Progenitor cell of endocrine pancreas (in vitro differentiated cells): Measurements from ENCODE around the gene ACSF2. TPM values are rescaled to one million over a fixed set of nuclear protein-coding genes. Genes with fewer than 3 reads are reported as not detected.
"Not testable (repeated sequence)": the region's sequence is repeated elsewhere in the genome, so short reads cannot be mapped to it uniquely, and the experiment has no call there.

ENCODE experiments used
- DNase-seq: peaks from one replicate; pipeline ENCODE4 v3.0.0; 2021; ENCODE audit warnings: low spot score; ENCODE audit not compliant: unreplicated experiment
- H3K27ac Mint-ChIP-seq: 2 replicates; pipeline ENCODE4 v1.8.0; 2021; ENCODE audit warnings: mild to moderate bottlenecking, moderate library complexity, mixed read lengths
- H3K27me3 Mint-ChIP-seq: 2 replicates; pipeline ENCODE4 v1.8.0; 2021; ENCODE audit warnings: mixed read lengths
- H3K36me3 Mint-ChIP-seq: 2 replicates; pipeline ENCODE4 v1.8.0; 2022; ENCODE audit warnings: mixed read lengths; ENCODE audit not compliant: insufficient read depth
- H3K4me1 Mint-ChIP-seq: 2 replicates; pipeline ENCODE4 v1.8.0; 2021; ENCODE audit warnings: low read depth, mixed read lengths
- H3K4me3 Mint-ChIP-seq: 2 replicates; pipeline ENCODE4 v1.8.0; 2021; ENCODE audit warnings: low read depth, mild to moderate bottlenecking, moderate library complexity, mixed read lengths
- H3K9me3 Mint-ChIP-seq: 2 replicates; pipeline ENCODE4 v1.8.0; 2021; ENCODE audit warnings: low read depth, mixed read lengths
- CTCF ChIP-seq: fragments of 200-600 bp; sonication (generic); IDR thresholded peaks from one replicate; pipeline ENCODE4 v1.5.0; 2021; ENCODE audit warnings: antibody characterized with exemption, mild to moderate bottlenecking; ENCODE audit not compliant: unreplicated experiment
- total RNA-seq: library from RNA; stranded (reverse); gene quantifications from 2 replicates; pipeline ENCODE4 v1.2.1, GENCODE V29; 2021

Gene ACSF2
- total RNA-seq, 1 donor from 2014 or later: 72.6 TPM

- H3K27me3 Mint-ChIP-seq: no peaks in the 10 kb centered on the region
- DNase-seq: no peak
- no peak overlapping the region for H3K4me3 Mint-ChIP-seq
- peaks cover 5% of the 10 kb centered on the region for H3K36me3 Mint-ChIP-seq
- peaks cover 17% of the 10 kb centered on the region for H3K9me3 Mint-ChIP-seq
- H3K4me1 Mint-ChIP-seq: peaks cover 12% of the 10 kb centered on the region
- H3K27ac Mint-ChIP-seq: no peak overlapping the region
- no peak for TF ChIP-seq CTCF
Measured at GRCh38 chr17:50414808-50415207, 11.2 kb upstream of the ACSF2 start.

- H3K4me3 Mint-ChIP-seq, H3K36me3 Mint-ChIP-seq, DNase-seq, H3K27me3 Mint-ChIP-seq, H3K27ac Mint-ChIP-seq: not testable (repeated sequence)
- Mint-ChIP-seq H3K9me3 (peaks cover 16% of the 10 kb centered on the region), H3K4me1 (peaks cover 14% of the 10 kb centered on the region)
Measured at GRCh38 chr17:50419577-50419976, 6.4 kb upstream of the ACSF2 start.

GRCh38 chr17:50420419-50421112 lies 5.5 kb upstream of the ACSF2 start:
- TF ChIP-seq CTCF: no peak
- H3K4me3 Mint-ChIP-seq: no peak overlapping the region
- H3K4me1 Mint-ChIP-seq: peaks cover 16% of the 10 kb centered on the region
- H3K27ac Mint-ChIP-seq: no peak overlapping the region
- peaks cover 7% of the 10 kb centered on the region for H3K36me3 Mint-ChIP-seq
- H3K27me3 Mint-ChIP-seq: no peaks in the 10 kb centered on the region
- DNase-seq: no peak
- peaks cover 16% of the 10 kb centered on the region for H3K9me3 Mint-ChIP-seq

- H3K27me3 Mint-ChIP-seq: no peaks in the 10 kb centered on the region
- H3K4me3 Mint-ChIP-seq: no peak overlapping the region
- no peak for DNase-seq
- H3K9me3 Mint-ChIP-seq: peaks cover 16% of the 10 kb centered on the region
- TF ChIP-seq CTCF: no peak
- H3K27ac Mint-ChIP-seq: no peak overlapping the region
- H3K4me1 Mint-ChIP-seq: peaks cover 18% of the 10 kb centered on the region
- peaks cover 7% of the 10 kb centered on the region for H3K36me3 Mint-ChIP-seq
Measured at GRCh38 chr17:50421308-50422051, 4.5 kb upstream of the ACSF2 start.

GRCh38 chr17:50422738-50423137 lies 3.3 kb upstream of the ACSF2 start:
- no peaks in the 10 kb centered on the region for H3K27me3 Mint-ChIP-seq
- H3K4me3 Mint-ChIP-seq: no peak overlapping the region
- peaks cover 7% of the 10 kb centered on the region for H3K36me3 Mint-ChIP-seq
- no peak overlapping the region for H3K27ac Mint-ChIP-seq
- peaks cover 29% of the 10 kb centered on the region for H3K4me1 Mint-ChIP-seq
- TF ChIP-seq CTCF: no peak
- DNase-seq: no peak
- H3K9me3 Mint-ChIP-seq: peaks cover 16% of the 10 kb centered on the region
